Activated CD8-positive, alpha-beta memory T cell treated with anti-CD3 and anti-CD28 coated beads for 1 hour (primary cell): ENCODE measurements around the gene CSNK2A3.

Experiments used
- DNase-seq, 2 donors: peaks; one replicate each; pipeline ENCODE4 v3.0.0-alpha.2; 2020; ENCODE audit warnings: low read depth in 1 of 2; ENCODE audit errors: extremely low read depth in 1 of 2

CSNK2A3 gene

DNA sequence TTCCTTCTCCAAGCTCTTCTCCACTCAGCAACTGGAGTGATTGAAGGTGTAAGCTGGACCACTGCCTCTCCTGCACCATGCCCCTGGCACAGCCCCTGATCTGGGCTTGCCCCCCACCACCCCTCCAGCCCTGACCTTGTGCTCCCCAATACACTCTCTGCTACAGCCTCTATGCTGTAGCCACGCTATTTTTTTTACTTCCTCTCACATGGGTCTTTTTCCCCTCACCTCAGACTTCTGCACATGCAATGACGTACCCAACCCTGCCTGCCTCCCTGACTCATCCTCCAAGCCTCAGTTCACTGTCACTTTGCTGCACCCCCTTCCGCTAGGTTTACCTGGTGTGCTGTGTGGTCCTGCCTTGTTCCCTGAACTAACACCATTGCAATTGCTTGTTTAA, 9.0 kb downstream of the CSNK2A3 start:
- DNase-seq, result no peak

DNA sequence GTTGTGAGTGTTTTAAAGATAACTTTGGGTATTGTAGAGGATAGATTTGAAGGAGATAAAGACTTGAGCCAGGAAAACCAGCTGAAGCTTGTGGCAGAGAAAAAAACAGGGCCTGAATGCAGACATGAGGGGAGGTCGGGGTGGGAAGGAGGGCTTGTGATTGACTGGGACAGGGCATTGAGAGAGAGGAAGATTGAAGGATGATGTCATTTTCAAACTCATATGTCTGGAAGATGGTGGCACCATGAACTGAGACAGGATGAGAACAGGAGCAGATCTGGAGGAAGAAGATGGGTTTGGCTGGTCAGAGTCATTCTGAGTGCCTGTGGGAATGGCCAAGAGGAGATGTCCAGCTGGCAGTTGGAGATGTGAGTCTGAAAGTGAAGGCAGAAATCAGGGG, 14.7 kb downstream of the CSNK2A3 start:
- DNase-seq, result no peak

DNA sequence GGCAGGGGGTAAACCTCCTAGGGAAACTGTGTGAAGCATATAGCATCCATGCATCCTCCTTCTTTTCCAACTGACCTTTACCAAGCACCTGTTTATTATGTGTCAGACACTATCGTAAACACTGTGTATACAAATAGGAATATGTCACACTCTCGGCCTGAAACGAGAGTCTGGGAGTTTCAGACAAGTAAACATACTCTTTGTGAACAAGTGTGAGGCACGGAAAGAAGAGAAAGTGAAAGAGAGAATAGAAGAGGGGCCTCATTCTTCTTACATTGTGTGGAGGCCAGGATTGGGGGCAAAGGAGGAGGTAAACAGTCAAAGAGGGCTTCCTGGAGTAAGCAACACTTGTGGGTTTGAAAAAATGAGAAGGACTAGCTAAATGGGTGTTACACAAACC, 16.4 kb downstream of the CSNK2A3 start:
- no peak for DNase-seq

DNA sequence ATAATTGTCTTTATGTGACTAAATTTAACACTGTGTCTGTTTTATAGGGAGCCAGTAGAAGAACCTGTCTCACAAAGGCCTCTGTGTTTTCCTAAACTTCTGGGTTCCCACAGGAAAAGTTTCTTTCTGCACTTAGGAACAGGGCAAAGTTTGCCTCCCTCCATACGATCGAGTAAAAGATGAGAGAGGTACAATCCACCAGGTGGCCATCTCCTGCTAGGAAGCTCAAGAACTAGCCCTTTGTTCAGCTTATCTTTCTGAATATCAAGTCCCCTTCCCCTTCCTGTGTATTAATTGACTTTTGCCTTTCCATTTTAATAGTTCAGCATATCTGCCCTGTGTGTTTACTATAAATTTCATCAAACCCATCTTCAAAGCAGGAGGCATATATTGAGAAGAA, 18.0 kb downstream of the CSNK2A3 start:
- DNase-seq, result no peak

DNA sequence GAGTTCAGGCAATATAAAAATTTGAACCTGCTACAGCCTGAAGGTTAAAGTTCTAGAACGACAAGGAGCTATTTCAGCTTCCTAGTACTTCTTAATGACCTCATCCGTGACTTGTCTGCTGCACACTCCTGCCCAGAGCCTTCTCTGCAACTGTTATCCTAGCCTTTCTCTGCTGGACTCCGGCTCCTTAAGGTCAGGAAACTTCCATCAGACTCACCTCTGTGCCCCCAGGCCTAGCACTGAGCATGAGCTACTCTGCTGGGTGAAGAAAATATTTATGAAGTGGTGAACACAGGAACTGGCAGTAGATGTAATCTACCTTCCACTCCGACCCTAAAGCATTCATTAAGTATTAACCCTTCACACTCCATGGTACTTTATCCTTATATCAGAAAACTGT, 18.4 kb downstream of the CSNK2A3 start:
- DNase-seq, result no peak

DNA sequence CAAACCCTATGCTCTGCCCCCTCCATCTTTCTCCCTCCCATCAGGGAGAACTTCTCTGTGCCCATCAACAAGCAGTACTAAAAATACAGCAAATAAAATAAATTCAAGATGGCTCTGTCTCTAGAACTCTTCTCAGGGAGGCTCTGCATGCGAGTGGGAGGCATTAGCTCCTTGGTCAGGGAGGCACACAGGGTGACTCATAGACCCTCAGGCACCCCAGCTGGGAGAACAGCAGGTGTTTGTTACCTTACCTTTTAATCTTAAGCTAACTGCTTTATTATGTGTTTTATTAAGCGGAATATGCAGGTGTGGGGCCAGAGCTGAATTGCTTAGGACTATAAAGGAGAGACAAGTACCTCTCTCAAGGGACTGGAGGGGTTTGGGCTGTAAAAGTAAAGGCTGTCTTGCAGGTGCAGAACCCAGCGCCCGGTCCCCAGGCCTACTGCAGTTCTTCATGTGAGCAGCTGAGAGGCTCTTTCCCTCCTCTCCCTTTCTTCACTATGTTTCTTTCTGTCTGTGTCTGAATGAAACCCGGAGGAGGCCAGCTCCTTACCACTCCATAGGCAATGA, 20.8 kb downstream of the CSNK2A3 start:
- DNase-seq, result no peak

DNA sequence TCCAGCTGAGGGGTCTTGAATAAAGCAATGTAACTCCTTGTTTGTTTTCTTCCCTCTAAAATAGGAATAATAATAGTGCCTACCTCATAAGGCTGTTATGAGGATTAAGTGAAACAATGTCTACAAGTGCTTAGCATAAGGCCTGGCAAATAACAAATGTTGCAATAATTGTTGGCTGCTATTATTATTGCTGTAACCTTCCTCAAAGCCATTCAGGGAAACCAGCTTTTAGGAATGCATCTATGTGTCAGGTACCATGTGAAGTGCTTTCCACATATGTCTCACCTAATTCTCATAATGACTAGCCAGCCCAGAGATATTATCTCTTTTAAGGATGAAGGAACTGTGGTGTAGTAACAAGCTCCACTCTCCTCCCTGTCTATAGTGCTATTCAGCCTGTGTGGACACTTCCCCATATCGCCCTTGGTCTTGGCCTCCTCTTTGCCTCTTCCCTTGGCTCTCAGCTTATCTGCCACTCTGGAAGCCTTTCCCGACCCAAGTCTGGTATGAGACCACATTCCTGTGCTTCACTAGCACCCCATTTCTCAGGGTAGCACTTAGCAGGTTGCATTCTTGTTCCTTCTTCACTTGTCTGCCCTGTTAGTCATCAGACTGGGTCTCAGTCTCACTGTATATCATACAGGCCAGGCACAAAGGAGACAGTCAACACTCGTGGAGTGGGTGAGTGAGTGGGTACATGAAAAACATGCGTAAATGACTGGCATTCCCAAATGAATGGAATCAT, 23.8 kb downstream of the CSNK2A3 start:
- DNase-seq, result no peak

DNA sequence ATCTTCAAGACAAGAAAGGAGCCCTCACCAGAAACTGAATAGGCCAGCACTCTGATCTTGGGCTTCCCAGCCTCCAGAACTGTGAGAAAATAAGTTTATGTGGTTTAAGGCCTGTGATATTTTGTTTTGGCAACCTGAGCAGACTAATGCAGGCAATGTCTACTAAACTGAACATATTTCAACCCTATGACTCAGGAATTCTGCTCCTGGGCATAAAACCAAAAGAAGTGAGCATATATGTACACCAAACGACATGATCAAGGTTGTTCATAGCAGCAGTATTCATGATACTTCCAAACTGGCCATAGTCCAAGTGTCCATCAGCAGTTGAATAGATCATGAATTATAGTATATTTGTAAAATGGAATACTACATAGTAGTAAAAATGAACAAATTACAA, 29.0 kb downstream of the CSNK2A3 start:
- DNase-seq, result no peak

DNA sequence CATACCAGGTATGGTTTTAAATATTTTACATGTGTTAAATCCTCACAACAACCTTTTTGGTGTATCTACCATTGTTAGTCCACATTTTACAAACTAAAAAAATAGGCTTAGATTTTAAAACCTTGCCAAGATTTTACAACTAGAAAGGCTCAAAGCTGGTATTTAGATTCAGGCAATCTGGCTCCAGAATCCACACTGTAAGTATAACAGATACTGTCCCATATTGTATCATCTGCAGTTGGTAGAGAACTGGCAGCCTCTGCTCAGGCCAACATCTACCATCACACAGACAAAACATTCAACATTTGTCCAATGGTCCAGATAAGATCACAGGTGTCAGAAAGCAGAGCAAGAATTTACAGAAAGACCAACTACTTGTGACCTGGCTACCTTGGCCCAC, 30.9 kb downstream of the CSNK2A3 start:
- DNase-seq, result no peak

DNA sequence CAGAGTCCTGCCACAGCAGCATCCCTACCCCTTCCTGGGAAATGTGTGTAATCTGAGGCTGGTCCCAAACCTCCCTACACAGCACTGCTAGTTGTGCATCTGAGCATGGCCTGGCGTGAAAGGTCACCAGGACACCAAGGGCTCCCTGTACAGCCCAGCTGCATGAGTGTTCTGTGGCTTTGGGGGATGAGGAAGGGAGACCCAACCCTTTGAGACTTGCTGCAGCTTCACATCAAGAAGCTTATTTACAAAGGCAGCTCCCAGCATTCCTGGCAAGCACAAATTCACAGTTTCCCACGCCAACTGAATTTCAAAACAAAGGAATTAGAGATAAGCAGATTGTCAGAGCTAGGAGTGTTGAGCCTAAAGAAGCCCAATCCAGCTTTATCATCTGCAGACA, 32.2 kb downstream of the CSNK2A3 start:
- DNase-seq, result no peak

DNA sequence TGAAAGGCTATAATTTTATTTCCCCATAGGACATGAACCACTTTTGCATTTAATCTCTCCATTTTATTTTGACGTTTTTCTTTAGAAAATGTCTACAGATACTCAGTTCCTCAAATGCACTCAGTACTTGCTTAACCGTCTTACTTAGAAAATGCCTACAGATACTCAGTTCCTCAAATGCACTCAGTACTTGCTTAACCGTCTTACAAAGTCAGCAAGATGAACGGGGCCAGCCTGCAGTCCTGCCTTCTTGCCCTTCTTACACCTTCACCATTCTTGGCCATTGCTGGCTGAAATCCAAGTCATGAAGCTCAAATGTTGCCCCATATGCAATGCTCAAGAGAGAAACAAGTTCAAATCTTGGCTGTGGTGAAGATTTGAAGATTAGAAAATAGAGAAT, 34.1 kb downstream of the CSNK2A3 start:
- no peak for DNase-seq

DNA sequence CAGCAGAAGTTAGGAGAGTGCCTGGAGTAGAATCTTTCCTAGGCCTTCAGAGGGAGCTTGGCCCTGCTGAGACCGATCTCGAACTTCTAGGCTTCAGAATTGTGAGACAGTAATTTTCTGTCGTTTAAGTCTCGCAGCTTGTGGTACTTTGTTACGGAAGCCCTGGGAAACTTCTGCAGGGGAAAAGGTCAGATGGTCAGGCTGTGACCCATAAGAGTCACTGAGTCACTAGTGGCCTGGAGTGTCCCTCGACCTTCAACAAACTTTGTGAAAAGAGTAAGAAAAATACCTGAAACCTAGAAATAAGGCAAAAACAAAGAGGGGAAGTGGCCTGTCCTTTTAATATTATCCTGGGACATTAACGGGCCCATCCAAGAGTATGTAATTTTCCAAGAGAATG, 34.6 kb downstream of the CSNK2A3 start:
- DNase-seq, result no peak

DNA sequence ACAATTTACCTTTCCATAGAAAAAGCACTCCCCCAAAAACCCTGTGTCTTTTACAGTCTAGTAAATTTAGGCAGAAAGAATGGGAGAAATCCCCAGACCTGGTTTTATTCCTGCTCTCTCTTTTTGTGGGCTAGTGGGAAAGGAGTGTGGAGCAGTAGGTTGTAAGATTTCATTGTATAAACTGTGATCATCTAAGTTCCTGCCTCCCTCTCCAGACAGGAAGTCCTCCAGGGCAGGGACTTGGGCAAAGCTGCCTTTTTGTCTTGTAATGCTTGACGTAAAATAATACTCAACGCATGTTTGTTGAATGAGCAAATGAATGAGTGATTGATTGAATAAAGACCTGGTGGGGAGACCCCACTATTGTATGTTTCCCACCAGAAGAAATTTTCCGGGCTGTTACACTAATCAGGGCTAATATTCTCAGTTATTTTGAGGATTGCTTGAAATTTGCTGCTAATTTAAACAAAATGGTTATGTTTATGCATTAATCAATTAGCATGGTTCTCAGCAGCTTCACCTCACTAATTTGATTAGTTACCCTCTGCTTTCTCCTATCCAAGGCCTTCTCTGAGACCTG, 36.3 kb downstream of the CSNK2A3 start:
- DNase-seq, result no peak

DNA sequence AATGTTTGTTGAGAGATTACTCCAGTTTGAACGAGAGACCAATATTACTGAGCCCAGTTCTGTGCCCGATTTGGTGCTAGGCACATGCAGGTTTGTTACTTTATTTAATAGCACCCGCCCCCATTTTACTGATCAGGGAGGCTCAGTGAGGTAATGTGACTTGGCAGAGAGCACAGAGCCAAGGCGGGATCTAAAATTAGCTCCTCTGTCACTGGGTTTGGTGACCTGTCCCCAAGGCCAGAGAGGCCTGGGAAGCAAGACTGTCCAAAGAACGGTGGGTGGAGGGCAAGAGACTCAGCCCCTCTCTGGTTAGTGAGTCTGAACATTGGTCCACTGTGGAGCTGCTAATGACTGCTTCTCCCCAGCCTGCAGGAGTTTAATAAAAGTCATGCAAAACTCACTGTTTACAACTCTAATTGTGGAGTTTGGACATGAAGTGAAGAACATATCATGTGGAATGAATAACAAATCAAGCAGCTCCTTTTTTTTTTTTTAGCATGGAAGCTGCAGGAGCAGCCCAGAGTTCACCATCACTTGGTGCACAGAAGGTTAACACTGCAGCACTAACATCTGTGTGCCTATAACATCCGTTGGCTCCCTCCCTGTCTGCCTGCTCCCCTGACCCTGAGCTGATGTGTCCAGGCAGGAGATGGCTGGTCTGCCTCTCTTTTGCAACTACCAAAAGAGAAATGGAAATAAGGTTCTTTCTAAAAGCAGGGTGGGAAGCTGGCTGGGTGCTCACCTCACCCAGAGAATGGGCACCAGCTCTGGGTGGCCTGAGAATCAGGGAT, 39.0 kb downstream of the CSNK2A3 start:
- no peak for DNase-seq

DNA sequence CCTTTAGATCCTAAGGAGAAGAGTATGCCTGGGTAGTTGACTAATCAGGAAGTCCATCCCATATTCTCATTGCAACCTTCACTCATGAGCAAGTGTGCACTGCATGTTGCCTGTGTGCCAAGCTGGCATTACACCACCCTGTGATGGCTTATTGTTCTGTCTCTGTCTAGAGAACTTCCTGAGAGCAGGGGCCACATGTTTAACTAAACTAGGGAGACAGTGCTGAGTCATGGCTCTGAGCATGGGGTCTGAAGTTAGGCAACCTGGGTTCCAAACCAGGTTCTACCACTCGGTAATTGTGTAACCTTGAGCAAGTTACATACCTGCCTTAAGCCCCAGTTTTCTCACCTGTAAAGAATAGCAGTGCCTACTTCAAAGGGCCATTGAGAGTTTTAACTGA, 39.6 kb downstream of the CSNK2A3 start:
- DNase-seq, result no peak

DNA sequence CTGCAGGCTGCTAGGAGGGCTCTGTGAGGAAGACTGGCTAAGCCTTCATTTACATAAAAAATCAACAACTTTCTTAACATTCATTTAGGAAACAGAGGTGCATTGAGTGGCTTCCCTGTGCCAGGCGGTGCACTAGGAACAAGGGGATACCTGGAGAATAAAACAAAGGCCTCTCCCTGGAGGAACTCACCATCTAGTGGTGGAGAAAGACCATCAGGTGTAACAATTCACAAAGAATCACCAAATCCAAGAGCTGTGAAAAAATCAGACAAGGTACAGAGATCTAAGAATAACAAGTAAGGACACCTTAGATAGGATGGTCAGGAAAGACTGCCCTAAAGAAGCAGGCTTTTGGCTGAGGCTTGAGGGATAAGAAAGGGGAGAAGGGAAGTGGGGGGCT, 40.3 kb downstream of the CSNK2A3 start:
- no peak for DNase-seq

DNA sequence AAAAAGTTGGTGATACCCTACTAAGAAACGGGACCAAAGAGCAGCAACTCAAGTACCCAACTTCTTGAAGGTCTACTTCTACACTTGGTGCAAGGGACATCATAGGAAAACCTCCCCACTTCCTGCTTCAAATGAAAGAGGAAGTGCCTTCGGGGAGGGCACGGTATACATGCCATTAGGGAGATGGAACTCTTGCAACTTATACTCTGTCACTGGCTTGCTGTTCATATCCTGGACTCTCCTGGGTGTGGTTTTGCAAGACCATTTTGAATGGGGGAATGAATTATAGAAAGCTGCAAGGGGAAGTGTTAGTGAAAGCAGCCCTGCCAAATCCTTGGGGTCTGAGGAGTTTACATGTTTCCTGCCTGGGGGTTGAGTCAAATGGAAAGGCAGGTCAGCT, 41.9 kb downstream of the CSNK2A3 start:
- DNase-seq, result no peak

DNA sequence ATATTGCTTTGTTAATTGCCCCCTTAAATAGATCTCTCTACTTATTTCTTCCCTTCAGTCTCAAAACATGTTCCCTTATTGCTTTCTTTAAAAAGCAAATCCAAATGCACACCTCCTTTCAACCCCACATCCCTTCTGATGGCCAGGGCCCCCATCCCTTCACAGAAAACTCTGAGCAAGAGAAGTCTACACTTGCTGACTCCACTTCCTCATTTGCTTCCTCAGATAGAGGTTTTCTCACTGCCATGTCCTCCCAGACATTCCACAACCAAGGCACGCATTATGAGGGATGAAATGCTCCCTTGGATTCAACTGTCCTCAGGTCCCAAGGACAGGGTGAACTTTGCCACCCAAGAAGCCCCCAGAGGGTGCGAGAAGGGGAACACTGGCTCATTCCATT, 43.1 kb downstream of the CSNK2A3 start:
- DNase-seq, result no peak

DNA sequence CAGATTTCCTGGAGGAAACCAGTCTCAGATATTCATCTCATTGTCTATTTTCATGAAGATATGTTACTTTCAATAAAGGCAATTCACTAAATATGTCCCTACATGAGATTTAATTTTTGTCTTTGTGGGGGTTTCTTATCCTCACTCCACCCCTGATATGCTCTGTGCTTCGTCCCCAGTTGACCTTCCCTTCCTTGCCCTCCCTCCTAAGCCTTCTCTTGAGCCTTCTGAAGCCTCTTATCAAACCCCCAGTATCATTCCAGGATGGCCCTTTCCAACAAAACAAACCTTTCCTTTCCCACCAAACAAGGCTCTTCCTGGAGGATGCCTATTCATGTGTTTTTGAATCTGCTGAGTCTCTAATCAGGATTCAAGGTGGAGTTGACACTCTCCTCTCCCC, 44.8 kb downstream of the CSNK2A3 start:
- DNase-seq, result no peak

DNA sequence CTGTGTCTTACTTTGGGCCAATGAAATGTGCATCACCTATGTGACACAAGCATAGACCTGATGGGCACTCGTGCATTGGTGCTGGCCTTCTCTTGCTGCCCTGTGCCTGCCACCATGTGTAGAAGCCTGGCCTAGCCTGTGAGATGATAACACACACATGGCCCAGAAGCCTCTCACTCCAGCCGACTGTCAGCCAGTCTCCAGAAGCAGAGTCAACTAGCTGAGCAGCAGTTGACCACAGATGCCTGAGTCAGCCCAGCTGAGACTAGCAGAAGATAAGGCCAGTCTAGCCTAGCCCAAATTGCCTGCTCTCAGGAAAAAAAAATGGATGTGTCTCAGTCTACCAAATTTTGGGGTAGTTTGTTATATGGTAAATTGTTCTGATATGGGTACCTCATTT, 46.2 kb downstream of the CSNK2A3 start:
- no peak for DNase-seq

DNA sequence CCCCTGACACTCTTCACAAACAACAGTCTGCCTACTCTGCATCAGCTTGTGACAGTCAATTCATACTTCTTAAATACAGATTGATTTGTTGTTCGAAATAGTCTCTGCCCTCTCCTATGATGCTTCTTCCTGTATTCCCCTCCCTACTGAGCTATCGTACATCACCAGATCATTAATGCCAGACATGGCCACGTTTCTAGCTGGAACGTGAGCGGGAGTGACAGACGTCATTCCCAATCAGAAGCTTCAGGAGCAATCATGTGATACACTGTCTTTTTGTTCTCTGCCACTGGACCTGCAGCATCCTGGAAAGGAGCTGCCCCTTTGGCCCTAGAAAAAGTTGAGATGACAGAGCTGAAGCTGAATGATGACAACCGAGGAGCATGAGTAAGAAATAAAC, 48.5 kb downstream of the CSNK2A3 start:
- DNase-seq, result no peak

DNA sequence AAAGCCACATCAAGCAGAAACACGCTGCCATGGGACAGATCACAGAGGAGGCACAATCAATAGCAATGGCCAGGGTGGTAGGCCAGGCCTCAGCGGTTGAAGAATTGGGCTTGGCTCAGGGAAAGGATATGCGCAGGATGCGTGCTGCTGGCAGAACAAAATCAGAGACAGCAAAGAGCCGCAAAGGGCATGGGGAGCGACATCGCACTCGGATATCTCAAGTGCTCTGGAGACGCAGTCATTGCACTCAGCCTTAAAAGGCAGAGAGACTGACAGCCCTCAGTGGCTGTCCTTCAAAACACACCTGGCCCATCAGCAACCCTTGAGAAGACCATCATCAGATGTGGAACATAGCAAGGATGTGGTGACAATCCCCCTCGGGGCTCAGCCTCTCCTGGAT, 50.5 kb downstream of the CSNK2A3 start:
- DNase-seq, result no peak
